ENCODE measurements around the gene EIF3B.

DNA sequence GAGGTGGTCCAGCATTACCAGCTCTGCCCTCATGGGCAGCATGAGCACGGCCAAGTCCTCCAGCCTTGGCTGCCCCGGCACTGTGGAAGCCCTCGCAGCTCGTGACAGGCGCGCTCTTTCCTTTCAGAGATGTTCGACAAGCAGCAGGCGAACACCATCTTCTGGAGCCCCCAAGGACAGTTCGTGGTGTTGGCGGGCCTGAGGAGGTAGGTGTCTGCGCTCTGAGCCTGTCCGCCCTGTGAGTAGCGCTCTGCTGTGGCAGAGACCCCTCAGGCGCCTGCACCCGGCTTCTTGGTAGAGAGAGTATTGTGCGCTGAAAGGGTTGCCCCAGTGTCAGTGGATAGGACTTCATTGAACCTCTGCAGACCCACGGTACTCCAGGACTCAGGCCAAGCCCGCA lies 19.8 kb downstream of the EIF3B start:
- TF ChIP-seq POLR2AphosphoS5 (IDR thresholded peaks at IDR 0.05; ENCODE audit: low read depth, low read length) (no peak), SIN3A (IDR thresholded peaks at IDR 0.05; ENCODE audit: borderline replicate concordance, insufficient read depth, low read length) (no peak), TAF1 (IDR thresholded peaks at IDR 0.05; ENCODE audit: borderline replicate concordance, insufficient read depth, low read length) (no peak)
- TF ChIP-seq, protein P1, sequence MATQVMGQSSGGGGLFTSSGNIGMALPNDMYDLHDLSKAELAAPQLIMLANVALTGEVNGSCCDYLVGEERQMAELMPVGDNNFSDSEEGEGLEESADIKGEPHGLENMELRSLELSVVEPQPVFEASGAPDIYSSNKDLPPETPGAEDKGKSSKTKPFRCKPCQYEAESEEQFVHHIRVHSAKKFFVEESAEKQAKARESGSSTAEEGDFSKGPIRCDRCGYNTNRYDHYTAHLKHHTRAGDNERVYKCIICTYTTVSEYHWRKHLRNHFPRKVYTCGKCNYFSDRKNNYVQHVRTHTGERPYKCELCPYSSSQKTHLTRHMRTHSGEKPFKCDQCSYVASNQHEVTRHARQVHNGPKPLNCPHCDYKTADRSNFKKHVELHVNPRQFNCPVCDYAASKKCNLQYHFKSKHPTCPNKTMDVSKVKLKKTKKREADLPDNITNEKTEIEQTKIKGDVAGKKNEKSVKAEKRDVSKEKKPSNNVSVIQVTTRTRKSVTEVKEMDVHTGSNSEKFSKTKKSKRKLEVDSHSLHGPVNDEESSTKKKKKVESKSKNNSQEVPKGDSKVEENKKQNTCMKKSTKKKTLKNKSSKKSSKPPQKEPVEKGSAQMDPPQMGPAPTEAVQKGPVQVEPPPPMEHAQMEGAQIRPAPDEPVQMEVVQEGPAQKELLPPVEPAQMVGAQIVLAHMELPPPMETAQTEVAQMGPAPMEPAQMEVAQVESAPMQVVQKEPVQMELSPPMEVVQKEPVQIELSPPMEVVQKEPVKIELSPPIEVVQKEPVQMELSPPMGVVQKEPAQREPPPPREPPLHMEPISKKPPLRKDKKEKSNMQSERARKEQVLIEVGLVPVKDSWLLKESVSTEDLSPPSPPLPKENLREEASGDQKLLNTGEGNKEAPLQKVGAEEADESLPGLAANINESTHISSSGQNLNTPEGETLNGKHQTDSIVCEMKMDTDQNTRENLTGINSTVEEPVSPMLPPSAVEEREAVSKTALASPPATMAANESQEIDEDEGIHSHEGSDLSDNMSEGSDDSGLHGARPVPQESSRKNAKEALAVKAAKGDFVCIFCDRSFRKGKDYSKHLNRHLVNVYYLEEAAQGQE (IDR thresholded peaks at IDR 0.05; ENCODE audit: insufficient read depth in 1 of 2, low read depth in 2 of 2, low read length in 2 of 2): no peak

Data from PFSK-1 (cell line).